CD4-positive, alpha-beta T cell treated with Interleukin-6 at 100 ng/mL for 8 hours (primary cell): Measurements from ENCODE around the gene PFN1.

Experiments used
- DNase-seq: peaks from one replicate; pipeline ENCODE4 v3.0.0-alpha.2; 2020; ENCODE audit warnings: mixed read lengths, low spot score

The PFN1 gene

DNA sequence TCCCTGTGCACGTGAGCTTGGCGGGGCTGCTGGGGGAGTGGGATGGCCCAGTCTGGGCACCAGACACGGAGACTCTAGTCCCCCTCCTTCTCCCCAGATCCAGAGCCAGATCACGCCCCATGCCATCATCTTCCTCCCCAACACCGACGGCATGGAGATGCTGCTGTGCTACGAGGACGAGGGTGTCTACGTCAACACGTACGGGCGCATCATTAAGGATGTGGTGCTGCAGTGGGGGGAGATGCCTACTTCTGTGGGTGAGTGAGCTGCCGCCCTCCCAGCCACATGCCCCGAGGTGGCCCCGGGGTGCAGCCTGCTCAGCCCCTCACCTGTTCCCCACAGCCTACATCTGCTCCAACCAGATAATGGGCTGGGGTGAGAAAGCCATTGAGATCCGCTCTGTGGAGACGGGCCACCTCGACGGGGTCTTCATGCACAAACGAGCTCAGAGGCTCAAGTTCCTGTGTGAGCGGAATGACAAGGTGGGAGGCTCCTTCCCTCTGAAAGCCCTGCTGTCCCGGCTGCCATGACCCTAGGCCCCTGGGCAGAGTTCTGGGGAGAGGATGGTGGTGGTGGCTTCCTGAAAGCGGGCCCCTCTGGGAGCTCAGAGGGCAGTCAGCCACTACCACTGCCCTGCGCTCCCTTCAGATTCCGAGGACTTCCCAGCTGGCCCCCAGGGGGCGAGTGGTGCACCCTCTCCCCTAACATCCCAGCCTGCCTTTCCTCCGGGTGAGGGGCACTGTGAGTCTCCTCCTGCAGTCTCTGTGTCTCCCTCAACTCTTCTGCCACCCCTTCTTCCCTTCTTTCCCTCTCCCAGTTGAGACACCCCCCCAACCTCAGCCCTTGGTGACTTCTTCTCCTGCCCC, 51.8 kb downstream of the PFN1 start:
- no peak for DNase-seq

DNA sequence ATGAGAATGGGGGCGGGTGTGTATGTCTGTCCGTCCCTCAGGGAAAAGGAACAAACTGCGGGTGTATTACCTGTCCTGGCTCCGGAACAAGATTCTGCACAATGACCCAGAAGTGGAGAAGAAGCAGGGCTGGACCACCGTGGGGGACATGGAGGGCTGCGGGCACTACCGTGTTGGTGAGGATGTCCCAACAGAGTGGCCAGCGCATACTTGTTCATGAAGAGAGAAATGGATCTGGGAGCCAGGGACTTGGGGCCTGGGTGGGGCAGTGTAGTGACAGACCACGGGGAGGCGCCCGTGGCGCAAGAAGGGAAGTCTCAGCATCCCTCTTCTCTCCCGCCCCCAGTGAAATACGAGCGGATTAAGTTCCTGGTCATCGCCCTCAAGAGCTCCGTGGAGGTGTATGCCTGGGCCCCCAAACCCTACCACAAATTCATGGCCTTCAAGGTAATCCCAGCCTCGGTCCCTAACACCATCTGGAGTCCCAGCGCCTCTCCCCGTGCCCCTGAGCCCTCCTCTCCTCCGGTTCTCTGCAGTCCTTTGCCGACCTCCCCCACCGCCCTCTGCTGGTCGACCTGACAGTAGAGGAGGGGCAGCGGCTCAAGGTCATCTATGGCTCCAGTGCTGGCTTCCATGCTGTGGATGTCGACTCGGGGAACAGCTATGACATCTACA, 52.5 kb downstream of the PFN1 start:
- DNase-seq: no peak
